ENCODE results near the gene CACNA2D3.

DNA sequence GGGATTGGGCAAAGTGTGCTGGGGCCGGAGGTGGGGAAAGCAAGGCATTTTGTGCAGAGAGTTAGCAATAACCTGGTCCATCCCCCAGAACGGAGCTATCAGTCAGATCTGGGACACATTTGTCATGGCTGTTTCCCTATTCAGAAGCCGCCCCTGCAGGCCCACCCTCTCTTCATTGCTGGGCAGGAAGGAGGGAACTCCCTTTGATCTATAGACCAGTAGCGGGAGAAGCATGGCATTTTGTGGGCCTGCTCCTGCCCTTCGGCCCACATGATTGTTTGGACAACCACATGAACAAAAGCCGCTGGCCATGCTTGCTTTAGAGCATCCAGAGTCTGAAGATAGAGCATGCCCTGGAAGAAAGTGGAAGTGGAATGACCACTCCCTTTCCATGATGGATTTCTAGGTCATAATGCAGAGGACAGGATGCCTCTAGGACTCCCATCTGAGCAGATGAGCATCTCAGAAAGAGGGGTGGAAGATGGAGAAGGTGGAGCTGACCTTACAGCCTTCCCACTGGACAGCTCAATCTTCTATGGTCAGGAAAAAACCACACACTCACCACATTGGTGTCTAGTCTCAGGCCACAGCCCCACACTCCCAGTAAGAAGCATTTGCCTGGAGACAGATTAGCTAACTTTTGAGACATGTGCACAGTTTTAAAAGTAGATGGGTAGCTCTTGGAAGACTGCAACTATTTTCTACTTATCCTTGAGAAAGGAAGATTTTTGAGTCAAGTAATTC, 817.4 kb downstream of the CACNA2D3 start:
- TF ChIP-seq, protein P1, sequence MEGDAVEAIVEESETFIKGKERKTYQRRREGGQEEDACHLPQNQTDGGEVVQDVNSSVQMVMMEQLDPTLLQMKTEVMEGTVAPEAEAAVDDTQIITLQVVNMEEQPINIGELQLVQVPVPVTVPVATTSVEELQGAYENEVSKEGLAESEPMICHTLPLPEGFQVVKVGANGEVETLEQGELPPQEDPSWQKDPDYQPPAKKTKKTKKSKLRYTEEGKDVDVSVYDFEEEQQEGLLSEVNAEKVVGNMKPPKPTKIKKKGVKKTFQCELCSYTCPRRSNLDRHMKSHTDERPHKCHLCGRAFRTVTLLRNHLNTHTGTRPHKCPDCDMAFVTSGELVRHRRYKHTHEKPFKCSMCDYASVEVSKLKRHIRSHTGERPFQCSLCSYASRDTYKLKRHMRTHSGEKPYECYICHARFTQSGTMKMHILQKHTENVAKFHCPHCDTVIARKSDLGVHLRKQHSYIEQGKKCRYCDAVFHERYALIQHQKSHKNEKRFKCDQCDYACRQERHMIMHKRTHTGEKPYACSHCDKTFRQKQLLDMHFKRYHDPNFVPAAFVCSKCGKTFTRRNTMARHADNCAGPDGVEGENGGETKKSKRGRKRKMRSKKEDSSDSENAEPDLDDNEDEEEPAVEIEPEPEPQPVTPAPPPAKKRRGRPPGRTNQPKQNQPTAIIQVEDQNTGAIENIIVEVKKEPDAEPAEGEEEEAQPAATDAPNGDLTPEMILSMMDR (optimal IDR thresholded peaks at IDR 0.05 in 1 of 3, IDR thresholded peaks at IDR 0.05 in 1 of 3, conservative IDR thresholded peaks at IDR 0.05 in 1 of 3; ENCODE audit: extremely low read depth in 1 of 3, insufficient read depth in 2 of 3, low read length in 3 of 3), result no peak
- no peak for TF ChIP-seq EZH2 (IDR thresholded peaks at IDR 0.05; ENCODE audit: low read length)
